ENCODE measurements around the gene RAB33B. TPM values are rescaled to one million over a fixed set of nuclear protein-coding genes. Genes with fewer than 3 reads are reported as not detected.
"Not testable (repeated sequence)": the region's sequence is repeated elsewhere in the genome, so short reads cannot be mapped to it uniquely, and the experiment has no call there.

RAB33B gene
- 1 to 10 TPM; 2.2 to 9.3 (median 3.8) TPM for polyA plus RNA-seq
- long read RNA-seq, donor 1, full-length matches to known transcripts, result 11 of 11 reads
- long read RNA-seq, donor 1, partial matches to known transcripts, result 0 of 11 reads
- long read RNA-seq, donor 1, other reads (novel, unspliced or antisense), result 0 of 11 reads
- long read RNA-seq, donor 2, full-length matches to known transcripts, result 2 of 2 reads
- long read RNA-seq, donor 2, partial matches to known transcripts, result 0 of 2 reads
- long read RNA-seq, donor 2, other reads (novel, unspliced or antisense), result 0 of 2 reads
- long read RNA-seq, donor 3, full-length matches to known transcripts, result 4 of 11 reads
- long read RNA-seq, donor 3, partial matches to known transcripts, result 7 of 11 reads
- long read RNA-seq, donor 3, other reads (novel, unspliced or antisense), result 0 of 11 reads
- long read RNA-seq, donor 4, full-length matches to known transcripts, result 1 of 1 reads
- long read RNA-seq, donor 4, partial matches to known transcripts, result 0 of 1 reads
- long read RNA-seq, donor 4, other reads (novel, unspliced or antisense), result 0 of 1 reads
- long read RNA-seq, donor 5, full-length matches to known transcripts, result 3 of 3 reads
- long read RNA-seq, donor 5, partial matches to known transcripts, result 0 of 3 reads
- long read RNA-seq, donor 5, other reads (novel, unspliced or antisense), result 0 of 3 reads
- long read RNA-seq, donor 6, full-length matches to known transcripts, result 5 of 5 reads
- long read RNA-seq, donor 6, partial matches to known transcripts, result 0 of 5 reads
- long read RNA-seq, donor 6, other reads (novel, unspliced or antisense), result 0 of 5 reads
- long read RNA-seq, donor 7, full-length matches to known transcripts, result 3 of 3 reads
- long read RNA-seq, donor 7, partial matches to known transcripts, result 0 of 3 reads
- long read RNA-seq, donor 7, other reads (novel, unspliced or antisense), result 0 of 3 reads
- long read RNA-seq, donor 8, result 0 reads
- long read RNA-seq, donor 9, result 0 reads
- long read RNA-seq, donor 10, full-length matches to known transcripts, result 5 of 5 reads
- long read RNA-seq, donor 10, partial matches to known transcripts, result 0 of 5 reads
- long read RNA-seq, donor 10, other reads (novel, unspliced or antisense), result 0 of 5 reads

- DNase-seq (no peak), FAIRE-seq (no peak)
- Histone ChIP-seq H3K4me3 (ENCODE audit: low read depth in 1 of 3, low read length in 3 of 3) (peak within 1 kb of the TSS; percentile 80 to 98 (median 95)), H3K36me3 (ENCODE audit: control insufficient read depth in 3 of 3, insufficient read depth in 2 of 3, low read depth in 1 of 3, low read length in 3 of 3) (peaks cover 0 to 3% (median 0%) of the 10 kb centered on the region in 3 donors), H3K4me1 (ENCODE audit: control insufficient read depth in 3 of 3, insufficient read depth in 2 of 3, low read depth in 1 of 3, low read length in 2 of 3) (peaks cover 5 to 24% (median 10%) of the 10 kb centered on the region in 3 donors), H3K27ac (ENCODE audit: low read depth in 1 of 3, low read length in 2 of 3) (peak within 1 kb of the TSS; percentile 97 to 100 (median 98)), H3K9me3 (ENCODE audit: control insufficient read depth in 2 of 2, insufficient read depth in 1 of 2, low read depth in 1 of 2, low read length in 1 of 2) (peaks cover 0 to 2% of the 10 kb centered on the region in 2 donors), H3K27me3 (ENCODE audit: control insufficient read depth in 3 of 3, insufficient read depth in 3 of 3, low read length in 3 of 3) (no peaks in the 10 kb centered on the region)
- WGBS, 3 donors, result 0 to 1% (median 1%) methylated on average over 46 of the region's 46 CpGs
Measured at GRCh38 chr4:139454111-139455045, at the start of gene RAB33B. TSS of gene RAB33B (plus strand) at chr4:139454121. CDS start at chr4:139454196, 75 bp downstream.

- Histone ChIP-seq H3K27me3 (ENCODE audit: control insufficient read depth in 3 of 3, insufficient read depth in 3 of 3, low read length in 3 of 3) (no peaks in the 10 kb centered on the region), H3K4me1 (ENCODE audit: control insufficient read depth in 3 of 3, insufficient read depth in 2 of 3, low read depth in 1 of 3, low read length in 2 of 3) (no peaks in the 10 kb centered on the region), H3K27ac (ENCODE audit: low read depth in 1 of 3, low read length in 2 of 3) (no peak overlapping the region), H3K9me3 (ENCODE audit: control insufficient read depth in 2 of 2, insufficient read depth in 1 of 2, low read depth in 1 of 2, low read length in 1 of 2) (peaks cover 0 to 11% of the 10 kb centered on the region in 2 donors), H3K36me3 (ENCODE audit: control insufficient read depth in 3 of 3, insufficient read depth in 2 of 3, low read depth in 1 of 3, low read length in 3 of 3) (peaks cover 0 to 3% (median under 1%) of the 10 kb centered on the region in 3 donors), H3K4me3 (ENCODE audit: low read depth in 1 of 3, low read length in 3 of 3) (no peak overlapping the region)
- no peak for DNase-seq
- no peak for FAIRE-seq
Measured at GRCh38 chr4:139410312-139410711, 43.6 kb upstream of the RAB33B start.

GRCh38 chr4:139414671-139415210 is 39.2 kb upstream of the RAB33B start:
- WGBS, 3 donors, result 90 to 92% (median 92%) methylated on average over 8 of the region's 8 CpGs
- FAIRE-seq; H3K27me3 ChIP-seq (ENCODE audit: control insufficient read depth in 3 of 3, insufficient read depth in 3 of 3, low read length in 3 of 3): not testable (repeated sequence)

GRCh38 chr4:139416073-139416673 is 37.7 kb upstream of the RAB33B start:
- Histone ChIP-seq H3K27me3 (ENCODE audit: control insufficient read depth in 3 of 3, insufficient read depth in 3 of 3, low read length in 3 of 3) (no peaks in the 10 kb centered on the region), H3K4me3 (ENCODE audit: low read depth in 1 of 3, low read length in 3 of 3) (no peak overlapping the region), H3K4me1 (ENCODE audit: control insufficient read depth in 3 of 3, insufficient read depth in 2 of 3, low read depth in 1 of 3, low read length in 2 of 3) (no peaks in the 10 kb centered on the region), H3K27ac (ENCODE audit: low read depth in 1 of 3, low read length in 2 of 3) (no peak overlapping the region), H3K9me3 (ENCODE audit: control insufficient read depth in 2 of 2, insufficient read depth in 1 of 2, low read depth in 1 of 2, low read length in 1 of 2) (peaks cover 0 to 19% of the 10 kb centered on the region in 2 donors), H3K36me3 (ENCODE audit: control insufficient read depth in 3 of 3, insufficient read depth in 2 of 3, low read depth in 1 of 3, low read length in 3 of 3) (peaks cover 0 to 3% (median 0%) of the 10 kb centered on the region in 3 donors)
- DNase-seq, result peak; percentile 31 to 53
- WGBS, 3 donors, result 80 to 86% (median 83%) methylated on average over 2 of the region's 2 CpGs
- peak; percentile 67 for FAIRE-seq

More at GRCh38 chr4:139414671-139415210, 39.2 kb upstream of the RAB33B start:
- H3K4me3 ChIP-seq (ENCODE audit: low read depth in 1 of 3, low read length in 3 of 3); DNase-seq; H3K36me3 ChIP-seq (ENCODE audit: control insufficient read depth in 3 of 3, insufficient read depth in 2 of 3, low read depth in 1 of 3, low read length in 3 of 3); H3K4me1 ChIP-seq (ENCODE audit: control insufficient read depth in 3 of 3, insufficient read depth in 2 of 3, low read depth in 1 of 3, low read length in 2 of 3); H3K27ac ChIP-seq (ENCODE audit: low read depth in 1 of 3, low read length in 2 of 3): not testable (repeated sequence)
- H3K9me3 ChIP-seq (ENCODE audit: control insufficient read depth in 2 of 2, insufficient read depth in 1 of 2, low read depth in 1 of 2, low read length in 1 of 2), result peaks cover 0 to 15% of the 10 kb centered on the region in 2 donors

- FAIRE-seq, result no peak
- no peak overlapping the region for H3K27ac ChIP-seq (ENCODE audit: low read depth in 1 of 3, low read length in 2 of 3)
- 61 to 92% (median 83%) methylated on average over 2 of the region's 2 CpGs for WGBS, 3 donors
Measured at GRCh38 chr4:139419388-139419914, 34.5 kb upstream of the RAB33B start.

GRCh38 chr4:139420652-139421051 is 33.3 kb upstream of the RAB33B start:
- FAIRE-seq, result no peak
- 97 to 100% (median 100%) methylated on average over 1 of the region's 1 CpG for WGBS, 3 donors

More at GRCh38 chr4:139419388-139419914, 34.5 kb upstream of the RAB33B start:
- H3K4me1 ChIP-seq (ENCODE audit: control insufficient read depth in 3 of 3, insufficient read depth in 2 of 3, low read depth in 1 of 3, low read length in 2 of 3), result no peaks in the 10 kb centered on the region
- H3K27me3 ChIP-seq (ENCODE audit: control insufficient read depth in 3 of 3, insufficient read depth in 3 of 3, low read length in 3 of 3), result no peaks in the 10 kb centered on the region
- DNase-seq, result peak in 1 of 2 donors; percentile 28
- peaks cover 0 to 16% of the 10 kb centered on the region in 2 donors for H3K9me3 ChIP-seq (ENCODE audit: control insufficient read depth in 2 of 2, insufficient read depth in 1 of 2, low read depth in 1 of 2, low read length in 1 of 2)
- H3K4me3 ChIP-seq (ENCODE audit: low read depth in 1 of 3, low read length in 3 of 3), result no peak overlapping the region
- H3K36me3 ChIP-seq (ENCODE audit: control insufficient read depth in 3 of 3, insufficient read depth in 2 of 3, low read depth in 1 of 3, low read length in 3 of 3), result peaks cover 0 to 3% (median 0%) of the 10 kb centered on the region in 3 donors

GRCh38 chr4:139436122-139436521 is 17.8 kb upstream of the RAB33B start:
- DNase-seq (no peak), FAIRE-seq (no peak)
- Histone ChIP-seq H3K4me1 (ENCODE audit: control insufficient read depth in 3 of 3, insufficient read depth in 2 of 3, low read depth in 1 of 3, low read length in 2 of 3) (no peaks in the 10 kb centered on the region), H3K36me3 (ENCODE audit: control insufficient read depth in 3 of 3, insufficient read depth in 2 of 3, low read depth in 1 of 3, low read length in 3 of 3) (peaks cover 3 to 17% (median 3%) of the 10 kb centered on the region in 3 donors), H3K9me3 (ENCODE audit: control insufficient read depth in 2 of 2, insufficient read depth in 1 of 2, low read depth in 1 of 2, low read length in 1 of 2) (peaks cover 0 to 65% of the 10 kb centered on the region in 2 donors), H3K27ac (ENCODE audit: low read depth in 1 of 3, low read length in 2 of 3) (no peak overlapping the region), H3K4me3 (ENCODE audit: low read depth in 1 of 3, low read length in 3 of 3) (no peak overlapping the region), H3K27me3 (ENCODE audit: control insufficient read depth in 3 of 3, insufficient read depth in 3 of 3, low read length in 3 of 3) (no peaks in the 10 kb centered on the region)
- 88 to 98% (median 95%) methylated on average over 23 of the region's 23 CpGs for WGBS, 3 donors

More at GRCh38 chr4:139420652-139421051, 33.3 kb upstream of the RAB33B start:
- DNase-seq, result no peak
- H3K4me1 ChIP-seq (ENCODE audit: control insufficient read depth in 3 of 3, insufficient read depth in 2 of 3, low read depth in 1 of 3, low read length in 2 of 3), result no peaks in the 10 kb centered on the region
- H3K27ac ChIP-seq (ENCODE audit: low read depth in 1 of 3, low read length in 2 of 3), result no peak overlapping the region
- no peak overlapping the region for H3K4me3 ChIP-seq (ENCODE audit: low read depth in 1 of 3, low read length in 3 of 3)
- no peaks in the 10 kb centered on the region for H3K27me3 ChIP-seq (ENCODE audit: control insufficient read depth in 3 of 3, insufficient read depth in 3 of 3, low read length in 3 of 3)
- peaks cover 0 to 6% of the 10 kb centered on the region in 2 donors for H3K9me3 ChIP-seq (ENCODE audit: control insufficient read depth in 2 of 2, insufficient read depth in 1 of 2, low read depth in 1 of 2, low read length in 1 of 2)
- H3K36me3 ChIP-seq (ENCODE audit: control insufficient read depth in 3 of 3, insufficient read depth in 2 of 3, low read depth in 1 of 3, low read length in 3 of 3), result no peaks in the 10 kb centered on the region
